ENCODE results near the gene TMEM131L. TPM values are rescaled to one million over a fixed set of nuclear protein-coding genes. Genes with fewer than 3 reads are reported as not detected.
A peak's percentile ranks its signal among the peaks of the same experiment; 100 is the strongest.

Gene TMEM131L
- polyA plus RNA-seq, 2 of the 4 experiments (the other 2 are of a cell fraction), result 3.4 to 5.0 TPM

GRCh38 chr4:153645183-153645582, 179.0 kb downstream of the TMEM131L start:
- Histone ChIP-seq H3K4me2 (no peak overlapping the region), H3K27ac (no peak overlapping the region), H3K4me1 (no peaks in the 10 kb centered on the region), H3K4me3 (no peak overlapping the region), H3K9me3 (no peaks in the 10 kb centered on the region)
- CTCF ChIA-PET, result interaction anchor here (0.6 kb wide), 1 partner anchor 9 kb away, joined by 3 read pairs; no protein-coding TSS in a partner anchor
- ATAC-seq, result no peak
- TF ChIP-seq KDM1A (IDR thresholded peaks at IDR 0.05; ENCODE audit: low read depth), result no peak
- peak in 1 of 2 experiments; percentile 11; a peak in 1 of 5 replicates for TF ChIP-seq RAD21 (conservative IDR thresholded peaks at IDR 0.05 in 1 of 2, IDR thresholded peaks at IDR 0.05 in 1 of 2)
- POLR2A ChIA-PET, result no interaction called here
- no peak for DNase-seq (ENCODE audit: low read depth in 1 of 2, low spot score in 1 of 2)
- no peak for FAIRE-seq
- 81% methylated on average over 1 of the region's 1 CpG for WGBS (ENCODE audit: missing lambda C conversion rate)

- ATAC-seq (no peak), DNase-seq (ENCODE audit: low read depth in 1 of 2, low spot score in 1 of 2) (no peak), FAIRE-seq (no peak)
- Histone ChIP-seq H3K4me2 (no peak overlapping the region), H3K9me3 (no peaks in the 10 kb centered on the region), H3K4me3 (no peak overlapping the region), H3K27ac (no peak overlapping the region), H3K4me1 (no peaks in the 10 kb centered on the region)
- TF ChIP-seq USF2 (IDR thresholded peaks at IDR 0.05) (no peak), CEBPB (IDR thresholded peaks at IDR 0.05) (no peak), HES2 (IDR thresholded peaks at IDR 0.05) (no peak), HEYL (CRISPR knock-in tag; IDR thresholded peaks at IDR 0.05) (no peak), BCL3 (IDR thresholded peaks at IDR 0.05) (no peak), NPAS2 (CRISPR knock-in tag; IDR thresholded peaks at IDR 0.05; ENCODE audit: borderline replicate concordance) (no peak), BHLHE40 (IDR thresholded peaks at IDR 0.05; ENCODE audit: low read depth, low read length) (no peak), RNF2 (IDR thresholded peaks at IDR 0.05; ENCODE audit: borderline replicate concordance, low read depth) (no peak), HOXA7 (CRISPR knock-in tag; IDR thresholded peaks at IDR 0.05) (no peak), FOSL2 (IDR thresholded peaks at IDR 0.05) (no peak), FOSL2 (CRISPR knock-in tag; IDR thresholded peaks at IDR 0.05) (no peak), NFE2L2 (conservative IDR thresholded peaks at IDR 0.05; ENCODE audit: low read length) (no peak), ZFP36 (IDR thresholded peaks at IDR 0.05; ENCODE audit: borderline replicate concordance, partially characterized antibody) (no peak), CHD4 (IDR thresholded peaks at IDR 0.05; ENCODE audit: borderline replicate concordance) (no peak), GATA3 (IDR thresholded peaks at IDR 0.05; ENCODE audit: borderline replicate concordance) (no peak), EHF (CRISPR knock-in tag; IDR thresholded peaks at IDR 0.05) (no peak), MAX (IDR thresholded peaks at IDR 0.05) (no peak)
- WGBS (ENCODE audit: missing lambda C conversion rate), result 18% methylated on average over 1 of the region's 1 CpG
- POLR2A ChIA-PET, result no interaction called here
- CTCF ChIA-PET, result no interaction called here
Observed at GRCh38 chr4:153646261-153646660, 180.1 kb downstream of the TMEM131L start.

- Histone ChIP-seq H3K9me3 (no peaks in the 10 kb centered on the region), H3K4me1 (no peaks in the 10 kb centered on the region), H3K4me3 (no peak overlapping the region), H3K27ac (no peak overlapping the region), H3K4me2 (no peak overlapping the region)
- ATAC-seq, result no peak
- ChIA-PET CTCF (no interaction called here), POLR2A (no interaction called here)
- no peak for FAIRE-seq
- no peak for DNase-seq (ENCODE audit: low read depth in 1 of 2, low spot score in 1 of 2)
- WGBS (ENCODE audit: missing lambda C conversion rate), result 89% methylated on average over 1 of the region's 1 CpG
- no peak for TF ChIP-seq FOXS1 (CRISPR knock-in tag; IDR thresholded peaks at IDR 0.05)
- TF ChIP-seq NPAS2 (CRISPR knock-in tag; IDR thresholded peaks at IDR 0.05; ENCODE audit: borderline replicate concordance), result no peak
- no peak for TF ChIP-seq RARB (CRISPR knock-in tag; IDR thresholded peaks at IDR 0.05)
- TF ChIP-seq RNF2 (IDR thresholded peaks at IDR 0.05; ENCODE audit: borderline replicate concordance, low read depth), result no peak
- no peak for TF ChIP-seq TP53 (CRISPR knock-in tag; IDR thresholded peaks at IDR 0.05)
- no peak for TF ChIP-seq MAX (IDR thresholded peaks at IDR 0.05)
- TF ChIP-seq JUN (IDR thresholded peaks at IDR 0.05), result no peak
- no peak for TF ChIP-seq SMC3 (IDR thresholded peaks at IDR 0.05)
- TF ChIP-seq ZNF302 (CRISPR knock-in tag; IDR thresholded peaks at IDR 0.05), result no peak
- TF ChIP-seq ESRRA (IDR thresholded peaks at IDR 0.05; ENCODE audit: borderline replicate concordance, low read length), result no peak
Observed at GRCh38 chr4:153646978-153647377, 180.8 kb downstream of the TMEM131L start.

All from A549 (cell line).